ENCODE results near the gene IRF8.

The IRF8 gene

GRCh38 chr16:85879975-85880831 lies 18.8 kb upstream of the IRF8 start:
- no peak for TF ChIP-seq CTCF (IDR thresholded peaks at IDR 0.05; ENCODE audit: low read depth, low read length)
- Histone ChIP-seq H3K9me3 (no peaks in the 10 kb centered on the region), H3K27me3 (peaks cover 46% of the 10 kb centered on the region)

GRCh38 chr16:85880861-85881260 lies 18.1 kb upstream of the IRF8 start:
- Histone ChIP-seq H3K4me3 (ENCODE audit: low read depth, low read length) (no peak overlapping the region), H3K9me3 (no peaks in the 10 kb centered on the region), H3K4me1 (no peaks in the 10 kb centered on the region), H3K36me3 (no peaks in the 10 kb centered on the region), H3K27me3 (peaks cover 51% of the 10 kb centered on the region)
- no peak for DNase-seq
- no peak for TF ChIP-seq CTCF (IDR thresholded peaks at IDR 0.05; ENCODE audit: low read depth, low read length)

More at GRCh38 chr16:85879975-85880831, 18.8 kb upstream of the IRF8 start:
- H3K4me3 ChIP-seq (ENCODE audit: low read depth, low read length), result no peak overlapping the region
- no peak for DNase-seq
- no peaks in the 10 kb centered on the region for H3K4me1 ChIP-seq
- no peaks in the 10 kb centered on the region for H3K36me3 ChIP-seq

GRCh38 chr16:85881436-85881835 lies 17.5 kb upstream of the IRF8 start:
- no peak for TF ChIP-seq CTCF (IDR thresholded peaks at IDR 0.05; ENCODE audit: low read depth, low read length)
- H3K27me3 ChIP-seq, result peaks cover 57% of the 10 kb centered on the region
- no peak for DNase-seq
- H3K4me1 ChIP-seq, result no peaks in the 10 kb centered on the region
- H3K36me3 ChIP-seq, result no peaks in the 10 kb centered on the region
- no peaks in the 10 kb centered on the region for H3K9me3 ChIP-seq
- H3K4me3 ChIP-seq (ENCODE audit: low read depth, low read length), result no peak overlapping the region

- no peaks in the 10 kb centered on the region for H3K9me3 ChIP-seq
- no peaks in the 10 kb centered on the region for H3K4me1 ChIP-seq
- DNase-seq, result no peak
- no peak for TF ChIP-seq CTCF (IDR thresholded peaks at IDR 0.05; ENCODE audit: low read depth, low read length)
- H3K36me3 ChIP-seq, result no peaks in the 10 kb centered on the region
- no peak overlapping the region for H3K4me3 ChIP-seq (ENCODE audit: low read depth, low read length)
- H3K27me3 ChIP-seq, result peaks cover 65% of the 10 kb centered on the region
Observed at GRCh38 chr16:85882181-85882810, 16.7 kb upstream of the IRF8 start.

GRCh38 chr16:85883813-85884212 lies 15.1 kb upstream of the IRF8 start:
- H3K9me3 ChIP-seq, result no peaks in the 10 kb centered on the region
- no peak for DNase-seq
- H3K4me3 ChIP-seq (ENCODE audit: low read depth, low read length), result no peak overlapping the region
- no peaks in the 10 kb centered on the region for H3K4me1 ChIP-seq
- peaks cover 79% of the 10 kb centered on the region for H3K27me3 ChIP-seq
- H3K36me3 ChIP-seq, result no peaks in the 10 kb centered on the region
- TF ChIP-seq CTCF (IDR thresholded peaks at IDR 0.05; ENCODE audit: low read depth, low read length), result no peak
